ENCODE data around the gene CRADD. TPM values are rescaled to one million over a fixed set of nuclear protein-coding genes. Genes with fewer than 3 reads are reported as not detected.

Gene CRADD
- total RNA-seq, 4 donors from 2014 or later, result 29.3 to 61.7 (median 46.5) TPM

GRCh38 chr12:93937812-93938211, 260.6 kb downstream of the CRADD start:
- H3K4me3 ChIP-seq, result no peak overlapping the region
- peaks cover 9% of the 10 kb centered on the region for H3K9me3 ChIP-seq
- no peak overlapping the region for H3K27ac ChIP-seq
- TF ChIP-seq POLR2A (IDR thresholded peaks at IDR 0.05) (no peak), EP300 (IDR thresholded peaks at IDR 0.05) (no peak), CTCF (IDR thresholded peaks at IDR 0.05) (no peak), POLR2AphosphoS5 (IDR thresholded peaks at IDR 0.05) (no peak)
- H3K27me3 ChIP-seq, result no peaks in the 10 kb centered on the region
- no peak for DNase-seq (ENCODE audit: low spot score in 2 of 2)
- no peaks in the 10 kb centered on the region for H3K36me3 ChIP-seq
- 82% methylated on average over 7 of the region's 7 CpGs for WGBS
- H3K4me1 ChIP-seq, result no peaks in the 10 kb centered on the region

- Histone ChIP-seq H3K9me3 (peaks cover 9% of the 10 kb centered on the region), H3K4me1 (no peaks in the 10 kb centered on the region), H3K27me3 (no peaks in the 10 kb centered on the region), H3K36me3 (no peaks in the 10 kb centered on the region), H3K4me3 (no peak overlapping the region), H3K27ac (no peak overlapping the region)
- no peak for DNase-seq (ENCODE audit: low spot score in 2 of 2)
- whole genome bisulfite sequencing, result 84% methylated on average over 3 of the region's 3 CpGs
- no peak for TF ChIP-seq CTCF (IDR thresholded peaks at IDR 0.05)
- TF ChIP-seq POLR2AphosphoS5 (IDR thresholded peaks at IDR 0.05), result no peak
- TF ChIP-seq POLR2A (IDR thresholded peaks at IDR 0.05), result no peak
- TF ChIP-seq EP300 (IDR thresholded peaks at IDR 0.05), result no peak
Observed at GRCh38 chr12:93938317-93938716, 261.1 kb downstream of the CRADD start.

- DNase-seq (ENCODE audit: low spot score in 2 of 2), result no peak
- TF ChIP-seq EP300 (IDR thresholded peaks at IDR 0.05), result no peak
- no peak for TF ChIP-seq POLR2A (IDR thresholded peaks at IDR 0.05)
- TF ChIP-seq POLR2AphosphoS5 (IDR thresholded peaks at IDR 0.05), result no peak
- no peak for TF ChIP-seq CTCF (IDR thresholded peaks at IDR 0.05)
- H3K4me3 ChIP-seq, result no peak overlapping the region
Observed at GRCh38 chr12:93938931-93939330, 261.8 kb downstream of the CRADD start.

GRCh38 chr12:93939641-93940325, 262.6 kb downstream of the CRADD start:
- Histone ChIP-seq H3K27me3 (no peaks in the 10 kb centered on the region), H3K4me1 (no peaks in the 10 kb centered on the region), H3K27ac (no peak overlapping the region), H3K4me3 (no peak overlapping the region), H3K36me3 (no peaks in the 10 kb centered on the region), H3K9me3 (peaks cover 9% of the 10 kb centered on the region)
- no peak for DNase-seq (ENCODE audit: low spot score in 2 of 2)
- TF ChIP-seq POLR2A (IDR thresholded peaks at IDR 0.05) (no peak), POLR2AphosphoS5 (IDR thresholded peaks at IDR 0.05) (no peak), CTCF (IDR thresholded peaks at IDR 0.05) (no peak), EP300 (IDR thresholded peaks at IDR 0.05) (no peak)
- WGBS, result 60% methylated on average over 7 of the region's 7 CpGs

More at GRCh38 chr12:93938931-93939330, 261.8 kb downstream of the CRADD start:
- peaks cover 9% of the 10 kb centered on the region for H3K9me3 ChIP-seq
- 71% methylated on average over 2 of the region's 2 CpGs for WGBS
- H3K27ac ChIP-seq, result no peak overlapping the region
- H3K36me3 ChIP-seq, result no peaks in the 10 kb centered on the region
- no peaks in the 10 kb centered on the region for H3K27me3 ChIP-seq
- no peaks in the 10 kb centered on the region for H3K4me1 ChIP-seq

- Histone ChIP-seq H3K4me3 (no peak overlapping the region), H3K36me3 (no peaks in the 10 kb centered on the region), H3K27ac (no peak overlapping the region), H3K9me3 (no peaks in the 10 kb centered on the region), H3K4me1 (no peaks in the 10 kb centered on the region), H3K27me3 (no peaks in the 10 kb centered on the region)
- DNase-seq (ENCODE audit: low spot score in 2 of 2), result peak in 1 of 2 donors; percentile 61
- TF ChIP-seq EP300 (IDR thresholded peaks at IDR 0.05) (no peak), POLR2A (IDR thresholded peaks at IDR 0.05) (no peak), CTCF (IDR thresholded peaks at IDR 0.05) (no peak), POLR2AphosphoS5 (IDR thresholded peaks at IDR 0.05) (peak in 1 of 3 donors; percentile 52)
- WGBS, result 33% methylated on average over 2 of the region's 2 CpGs
Observed at GRCh38 chr12:93943780-93944179, 266.6 kb downstream of the CRADD start.

Measured in suprapubic skin (tissue), 4 donors.